KBM-7 (cell line): ENCODE results near the gene TP53INP2.
"Not testable (repeated sequence)": the region's sequence is repeated elsewhere in the genome, so short reads cannot be mapped to it uniquely, and the experiment has no call there.

Source experiments
- DNase-seq: peaks from one replicate; pipeline ENCODE4 v3.0.0-alpha.2; 2015
- in situ Hi-C: fragments of 300-500 bp; cut with MboI; formaldehyde crosslinking; loops from 2 replicates; pipeline ENCODE4 v1.14.3; 2020; ENCODE audit warnings: low sequenced_read_pairs, low pct_unique_long_range_greater_than_20kb, mixed read lengths

The TP53INP2 gene

DNA sequence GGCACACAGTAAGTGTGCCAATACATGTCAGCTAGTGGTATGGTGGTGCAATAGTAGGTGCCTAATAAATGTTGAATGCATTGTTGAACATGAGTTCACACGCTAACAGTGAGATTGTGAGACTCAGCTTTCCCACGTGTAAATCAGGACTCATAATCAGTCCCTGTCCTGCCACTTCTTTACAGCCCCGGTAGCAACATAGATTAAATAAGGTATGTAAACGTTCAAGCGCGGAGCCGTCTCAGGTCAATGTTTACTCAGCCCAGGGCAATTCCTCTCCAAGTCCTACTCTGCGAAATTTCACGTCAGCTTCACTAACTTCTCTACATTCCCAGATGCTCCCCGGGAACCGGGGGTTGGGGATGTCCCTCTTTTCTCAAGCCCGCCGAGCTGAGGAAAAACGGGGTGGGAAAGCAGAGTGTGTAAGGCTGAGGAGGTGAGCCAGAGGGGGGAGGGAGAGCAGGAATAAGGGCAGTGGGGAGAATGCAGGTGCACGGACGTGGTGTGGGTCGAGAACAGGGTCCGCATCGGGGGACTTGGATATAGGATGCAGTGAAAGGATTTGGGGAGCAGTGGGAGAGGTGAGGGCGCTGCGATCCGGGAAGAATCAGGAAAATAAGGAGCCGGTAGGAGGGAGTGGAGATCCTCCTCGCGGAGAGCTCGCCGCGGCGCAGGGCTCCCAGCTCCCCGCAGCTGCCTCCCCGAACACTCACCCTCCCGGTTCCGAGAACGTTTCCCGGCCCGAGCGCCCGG is 544 bp upstream of the TP53INP2 start:
- in situ Hi-C loops = loop anchor here (10.0 to 25.0 kb wide), 2 partner anchors 169 to 391 kb away; partner anchors contain the start of gene AHCY
- peak; percentile 31 for DNase-seq

DNA sequence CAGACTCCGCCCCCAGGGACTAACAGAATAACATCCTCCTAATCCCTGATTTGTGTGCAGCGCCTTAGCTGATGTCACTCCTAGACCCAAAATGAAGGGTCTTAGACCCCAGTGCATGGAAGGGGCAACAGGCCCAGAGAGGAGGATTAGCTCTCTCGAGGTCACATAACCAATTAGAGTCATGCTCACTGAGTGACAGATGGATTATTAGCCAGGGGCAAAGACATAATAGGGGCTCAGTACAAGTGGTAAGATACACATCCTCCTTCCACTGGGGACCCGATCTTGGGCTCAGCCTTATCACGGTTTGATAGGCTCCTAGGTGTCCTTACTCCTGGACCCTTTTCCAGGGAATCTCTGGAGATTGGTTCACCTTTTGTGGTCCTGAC is 858 bp downstream of the TP53INP2 start:
- in situ Hi-C loops = loop anchor here (10.0 to 25.0 kb wide), 2 partner anchors 170 to 393 kb away; partner anchors contain the start of gene AHCY
- DNase-seq = no peak

DNA sequence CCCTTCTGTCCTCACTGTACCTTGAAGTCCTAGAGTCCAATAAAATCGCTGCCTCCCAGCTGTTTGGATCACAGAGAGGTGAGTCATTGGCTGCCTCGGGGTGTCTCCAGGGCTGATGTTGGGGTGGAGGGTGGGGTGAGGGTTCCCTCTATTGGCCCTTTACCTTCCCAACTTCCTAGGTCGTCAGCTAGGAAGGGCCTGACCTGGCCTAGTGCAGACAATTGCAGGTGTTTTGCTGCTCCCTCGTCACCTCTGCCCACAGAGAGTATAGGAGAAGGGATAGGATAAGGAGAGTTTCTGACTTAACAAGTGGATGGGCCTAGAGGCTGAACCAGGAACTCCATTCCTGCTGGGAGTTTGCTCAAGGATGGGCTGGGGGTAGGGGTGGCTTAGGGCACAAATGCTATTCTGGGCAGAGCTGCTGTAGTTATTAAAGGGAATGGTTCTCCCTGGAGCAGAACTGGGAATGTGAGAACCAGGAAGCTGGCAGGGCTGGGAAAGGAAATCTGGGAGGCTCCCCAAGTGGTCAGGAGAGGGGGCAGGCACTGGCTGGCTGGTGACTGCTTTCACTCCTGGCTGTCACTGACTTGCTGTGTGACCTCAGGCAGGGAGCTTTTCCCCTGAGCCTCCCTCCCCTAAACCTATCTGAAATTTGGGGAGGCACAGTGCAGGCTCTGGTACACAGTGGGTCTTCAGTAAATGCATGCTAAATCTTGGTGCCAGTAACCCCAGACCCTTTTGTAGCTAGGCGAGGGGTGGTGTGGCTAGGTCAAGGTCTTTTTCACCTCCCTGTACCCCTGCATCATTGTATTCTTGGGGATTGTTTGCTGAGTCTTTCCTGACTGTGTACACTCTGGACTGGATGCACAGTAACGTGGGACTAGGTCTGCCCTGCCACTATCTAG is 1.5 kb downstream of the TP53INP2 start:
- in situ Hi-C loops = loop anchor here (10.0 to 25.0 kb wide), 2 partner anchors 171 to 393 kb away; partner anchors contain the start of gene AHCY
- no peak for DNase-seq

DNA sequence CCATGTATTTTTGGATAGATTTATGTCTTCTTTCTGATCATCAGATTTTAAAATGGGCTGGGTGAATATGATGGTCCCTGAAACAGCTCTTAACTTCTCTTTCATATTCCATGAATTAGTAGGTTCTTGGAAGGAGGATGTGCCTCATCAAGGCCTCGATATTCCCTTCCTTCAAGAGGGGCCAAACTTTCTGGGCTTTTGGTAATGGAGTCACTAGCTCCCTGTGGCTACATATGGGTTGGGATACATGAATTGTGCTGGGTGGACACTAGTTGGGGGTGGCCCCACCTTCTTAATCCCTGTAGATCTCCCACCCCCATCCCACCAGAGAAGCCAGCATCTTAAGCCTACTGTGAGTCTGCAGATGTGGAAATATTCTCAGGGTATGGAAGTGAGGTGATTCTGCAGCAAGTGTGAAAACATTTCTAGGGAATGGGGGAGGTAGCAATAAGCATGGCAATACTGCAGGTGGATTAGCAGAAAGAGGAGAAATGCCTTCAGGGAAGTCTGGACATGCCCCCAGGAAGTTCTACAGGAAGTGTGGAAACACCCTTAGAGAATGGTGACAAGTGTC is 2.2 kb downstream of the TP53INP2 start:
- in situ Hi-C loops = loop anchor here (10.0 to 25.0 kb wide), 2 partner anchors 172 to 394 kb away; partner anchors contain the start of gene AHCY
- DNase-seq = no peak

DNA sequence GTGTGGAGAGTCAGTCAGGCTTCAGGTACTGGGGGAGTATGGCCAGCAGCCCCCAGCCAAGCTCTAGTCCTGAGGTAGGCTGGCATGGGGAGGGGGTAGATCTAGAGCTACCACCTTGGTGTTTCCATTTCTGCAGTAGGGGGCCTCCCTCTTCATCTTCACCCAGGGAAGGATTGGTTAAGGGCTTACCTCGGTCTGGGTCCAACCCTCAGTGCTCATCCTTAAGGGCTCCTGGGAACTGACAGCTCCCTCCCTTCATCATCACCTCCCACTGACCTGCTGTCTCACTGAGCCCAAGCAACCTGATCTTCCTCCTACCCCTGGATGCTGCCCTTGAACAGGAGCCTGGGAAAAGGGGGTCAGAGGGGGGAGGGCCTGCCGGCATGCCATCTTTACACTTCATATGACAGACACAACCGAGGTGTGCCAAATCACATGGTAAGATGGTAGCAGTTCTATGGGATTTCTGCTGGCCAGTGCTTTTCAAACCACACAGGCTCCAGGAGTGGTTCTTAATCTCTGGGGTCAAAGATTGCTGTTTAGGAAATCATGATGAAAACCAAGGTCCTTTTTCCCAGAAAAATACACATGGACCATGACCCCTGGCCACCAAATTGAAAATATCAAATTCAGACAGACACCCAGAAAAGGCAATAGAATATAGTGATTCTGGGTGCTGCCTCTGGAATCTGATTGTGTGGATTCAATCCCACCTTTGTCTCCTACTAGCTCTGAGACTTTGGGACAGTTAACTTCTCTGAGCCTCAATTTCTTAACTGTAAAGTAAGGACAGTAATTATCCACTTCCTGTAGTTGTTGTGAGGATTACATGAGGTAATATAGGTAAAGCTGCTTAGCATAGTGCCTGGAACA is 3.0 kb downstream of the TP53INP2 start:
- no peak for DNase-seq
- in situ Hi-C loops = loop anchor here (10.0 to 25.0 kb wide), 2 partner anchors 172 to 395 kb away; partner anchors contain the start of gene AHCY

DNA sequence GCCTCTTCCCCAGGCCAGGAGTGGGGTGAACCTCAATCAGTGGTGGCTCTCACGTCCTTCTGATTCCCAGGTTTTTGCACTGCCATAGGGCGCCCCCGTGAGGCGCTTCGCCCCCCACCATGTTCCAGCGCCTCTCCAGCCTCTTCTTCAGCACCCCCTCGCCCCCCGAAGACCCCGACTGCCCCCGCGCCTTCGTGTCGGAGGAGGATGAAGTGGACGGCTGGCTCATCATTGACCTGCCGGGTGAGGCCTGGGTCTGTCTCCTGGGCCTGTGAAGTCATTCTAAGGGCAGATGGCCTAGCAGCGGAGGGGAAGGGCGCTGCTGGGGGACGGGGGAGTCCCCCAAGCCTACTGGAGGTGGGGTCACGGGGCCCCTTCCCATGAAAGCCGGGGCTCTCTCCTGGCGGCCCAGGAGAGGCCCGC is 4.5 kb downstream of the TP53INP2 start:
- peak; percentile 76 for DNase-seq
- in situ Hi-C loops = loop anchor here (10.0 to 25.0 kb wide), 2 partner anchors 174 to 396 kb away; partner anchors contain the start of gene AHCY

DNA sequence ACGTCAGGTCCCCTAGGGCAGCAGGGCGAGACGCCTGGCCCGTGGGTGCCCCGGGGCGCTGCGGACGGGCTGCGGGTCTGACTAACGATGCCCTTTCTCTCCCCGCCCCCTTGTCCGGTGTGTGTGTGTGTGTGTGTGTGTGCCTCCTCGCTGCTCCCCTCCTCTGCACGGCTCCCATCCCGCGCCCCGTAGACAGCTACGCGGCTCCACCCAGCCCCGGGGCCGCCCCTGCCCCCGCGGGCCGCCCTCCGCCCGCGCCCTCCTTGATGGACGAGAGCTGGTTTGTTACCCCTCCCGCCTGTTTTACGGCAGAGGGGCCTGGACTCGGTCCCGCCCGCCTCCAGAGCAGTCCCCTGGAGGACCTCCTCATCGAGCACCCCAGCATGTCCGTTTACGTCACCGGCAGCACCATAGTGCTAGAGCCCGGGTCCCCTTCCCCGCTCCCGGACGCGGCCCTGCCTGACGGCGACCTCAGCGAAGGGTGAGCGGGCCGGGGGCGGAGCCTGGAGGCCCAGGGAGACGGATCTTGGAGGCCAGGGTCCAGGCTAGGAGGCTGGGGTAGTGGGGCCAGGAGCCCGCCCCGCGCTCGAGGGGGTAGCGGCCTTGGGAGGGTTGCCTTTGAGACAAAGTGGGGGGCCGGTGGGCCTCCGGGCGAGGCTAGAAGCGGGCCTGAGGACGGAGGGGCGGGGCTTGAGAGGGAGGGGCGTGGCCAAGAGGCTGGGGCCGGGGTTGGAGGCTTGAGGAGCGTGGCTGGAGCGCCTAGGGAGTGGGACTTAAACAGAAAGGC is 5.1 kb downstream of the TP53INP2 start:
- peak; percentile 84 for DNase-seq
- in situ Hi-C loops = loop anchor here (10.0 to 25.0 kb wide), 2 partner anchors 174 to 397 kb away; partner anchors contain the start of gene AHCY

DNA sequence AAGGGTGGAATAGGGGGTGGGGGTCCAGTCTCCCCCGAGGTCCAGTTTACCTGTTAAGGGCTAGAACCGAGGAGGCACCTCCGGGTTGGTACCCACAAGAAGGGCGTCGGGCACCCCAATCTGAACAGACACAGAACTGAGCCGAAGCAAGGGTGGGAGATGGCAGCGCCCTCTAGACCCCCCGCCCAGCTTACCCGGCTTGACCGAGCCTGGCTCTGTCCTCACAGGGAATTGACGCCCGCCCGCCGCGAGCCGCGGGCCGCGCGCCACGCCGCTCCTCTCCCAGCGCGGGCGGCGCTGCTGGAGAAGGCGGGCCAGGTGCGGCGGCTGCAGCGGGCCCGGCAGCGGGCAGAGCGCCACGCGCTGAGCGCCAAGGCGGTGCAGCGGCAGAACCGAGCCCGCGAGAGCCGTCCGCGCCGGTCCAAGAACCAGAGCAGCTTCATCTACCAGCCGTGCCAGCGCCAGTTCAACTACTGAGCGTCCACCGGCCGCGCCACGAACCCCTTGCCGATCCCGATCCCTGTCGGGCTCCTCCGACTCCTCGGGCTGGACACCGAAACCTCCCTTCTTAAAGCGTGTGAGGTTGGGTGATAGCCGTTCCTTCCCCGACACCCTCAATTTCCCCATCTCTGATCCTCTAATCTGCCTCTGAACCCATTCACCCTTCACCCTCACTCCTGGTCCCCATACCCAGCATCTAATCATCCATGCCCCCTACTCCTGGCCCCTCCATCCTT is 5.9 kb downstream of the TP53INP2 start:
- in situ Hi-C loops = loop anchor here (10.0 to 25.0 kb wide), 2 partner anchors 175 to 398 kb away; partner anchors contain the start of gene AHCY
- DNase-seq = peak; percentile 87

DNA sequence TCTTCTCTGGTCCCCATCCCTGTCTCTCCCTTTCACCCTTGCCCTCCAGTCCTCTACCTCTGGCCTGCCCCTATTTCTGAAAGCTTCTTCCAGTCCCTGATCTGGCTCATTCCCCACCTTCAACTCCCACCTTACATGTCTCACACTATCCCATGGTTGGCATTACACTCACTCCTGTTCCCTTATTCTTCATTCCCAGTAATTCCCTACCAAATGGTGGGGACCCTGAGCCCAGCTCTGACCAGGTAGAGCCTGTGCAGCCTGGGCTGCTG is 6.4 kb downstream of the TP53INP2 start:
- in situ Hi-C loops = loop anchor here (25.0 kb wide), 1 partner anchor 398 kb away; the partner anchor contains the start of gene AHCY
- DNase-seq = no peak

DNA sequence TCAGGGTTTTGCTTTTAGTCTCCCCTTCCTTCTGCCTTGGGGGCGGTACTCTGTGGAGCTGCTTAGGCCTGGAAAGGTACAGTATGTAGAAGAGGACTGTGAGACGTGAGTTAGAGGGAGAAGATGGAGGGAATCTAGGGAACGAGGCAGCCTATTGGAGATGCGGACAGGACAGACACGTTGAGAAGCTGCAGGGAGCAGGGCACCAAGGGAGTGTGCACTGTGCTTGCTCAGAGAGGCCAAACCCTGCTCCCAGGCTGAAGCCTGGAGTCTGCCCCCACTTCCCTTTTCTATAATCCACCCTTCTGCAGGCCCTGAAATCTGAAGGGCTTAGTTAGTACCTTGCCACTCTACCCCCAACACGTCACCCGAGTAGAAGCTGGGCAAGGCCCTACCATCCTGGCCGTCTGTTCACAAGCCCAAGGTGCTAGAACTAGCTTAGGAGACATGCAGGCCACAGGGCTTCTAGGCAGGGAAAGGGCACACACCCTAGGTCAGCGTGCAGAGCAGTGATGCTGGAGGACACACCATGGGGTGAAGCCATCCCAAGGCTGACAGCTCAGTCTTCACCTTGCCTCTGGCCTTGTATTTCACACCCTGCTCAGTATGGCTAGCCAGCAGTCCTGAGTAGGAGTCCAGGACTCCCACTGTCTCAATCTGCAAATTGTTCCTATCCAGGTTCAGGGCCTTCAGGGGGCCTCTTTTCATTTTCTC is 6.9 kb downstream of the TP53INP2 start:
- in situ Hi-C loops = loop anchor here (25.0 kb wide), 1 partner anchor 399 kb away; the partner anchor contains the start of gene AHCY
- DNase-seq = peak; percentile 55

DNA sequence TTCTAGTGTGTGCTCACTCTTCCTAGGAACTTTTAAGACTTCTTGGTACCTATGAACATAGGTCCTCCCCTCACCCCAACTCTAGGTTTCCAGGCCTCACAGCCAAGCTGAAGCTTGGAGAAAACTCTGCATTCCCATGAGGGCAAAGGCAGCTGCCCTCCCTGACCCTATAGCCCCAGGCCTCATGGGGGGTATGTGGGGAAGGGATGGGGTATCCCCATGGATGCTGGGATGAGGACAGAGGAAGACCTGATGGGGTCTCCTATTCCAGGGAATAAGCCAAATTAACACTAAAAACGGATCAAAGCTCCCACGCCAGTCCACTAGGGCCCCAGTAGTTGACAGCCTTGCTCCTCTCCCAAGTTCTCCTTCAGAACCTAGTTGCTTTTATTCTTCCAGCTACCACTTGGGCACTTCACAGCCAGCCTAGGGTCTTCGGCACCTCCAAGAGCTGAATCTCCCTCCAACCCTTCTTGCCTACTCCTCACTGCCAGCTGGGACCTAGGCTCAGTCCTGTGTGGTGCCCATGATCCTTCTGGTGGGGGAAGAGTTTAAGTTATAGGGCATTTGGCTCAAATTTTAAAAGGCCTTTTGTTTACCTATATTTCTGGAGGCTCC is 7.8 kb downstream of the TP53INP2 start:
- no peak for DNase-seq
- in situ Hi-C loops = loop anchor here (25.0 kb wide), 1 partner anchor 400 kb away; the partner anchor contains the start of gene AHCY

DNA sequence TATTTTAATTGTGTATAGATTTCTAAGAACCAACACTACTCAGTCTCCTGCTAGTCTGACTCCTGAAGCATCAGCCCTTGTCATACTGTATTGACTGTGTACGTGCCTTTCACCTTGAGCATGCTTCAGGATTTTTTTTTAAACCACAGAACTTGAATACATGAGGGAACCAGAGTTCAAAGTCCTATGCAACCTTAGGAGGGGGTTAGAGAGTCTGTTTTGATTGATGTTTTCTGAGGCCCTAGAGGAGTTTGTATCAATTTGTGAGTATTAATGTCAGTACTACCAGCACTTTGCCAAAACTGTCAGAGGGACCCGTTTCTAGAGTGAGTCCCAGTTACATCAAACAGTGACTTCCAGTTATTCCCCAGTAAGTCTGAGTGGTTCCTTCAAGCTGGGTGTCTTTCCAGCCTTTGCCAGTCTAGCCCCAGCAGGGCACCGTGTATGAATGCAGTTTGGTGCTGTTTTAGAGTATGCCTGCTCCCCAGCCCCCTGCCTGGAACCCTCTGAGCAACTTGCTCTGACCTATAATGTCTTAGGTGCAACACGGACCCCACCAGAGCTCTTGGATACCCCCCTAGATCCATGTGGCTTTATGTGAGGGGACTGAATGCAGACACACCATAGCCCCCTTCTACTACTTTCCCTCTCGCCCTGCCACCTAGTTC is 8.5 kb downstream of the TP53INP2 start:
- in situ Hi-C loops = loop anchor here (25.0 kb wide), 1 partner anchor 400 kb away; the partner anchor contains the start of gene AHCY
- no peak for DNase-seq

DNA sequence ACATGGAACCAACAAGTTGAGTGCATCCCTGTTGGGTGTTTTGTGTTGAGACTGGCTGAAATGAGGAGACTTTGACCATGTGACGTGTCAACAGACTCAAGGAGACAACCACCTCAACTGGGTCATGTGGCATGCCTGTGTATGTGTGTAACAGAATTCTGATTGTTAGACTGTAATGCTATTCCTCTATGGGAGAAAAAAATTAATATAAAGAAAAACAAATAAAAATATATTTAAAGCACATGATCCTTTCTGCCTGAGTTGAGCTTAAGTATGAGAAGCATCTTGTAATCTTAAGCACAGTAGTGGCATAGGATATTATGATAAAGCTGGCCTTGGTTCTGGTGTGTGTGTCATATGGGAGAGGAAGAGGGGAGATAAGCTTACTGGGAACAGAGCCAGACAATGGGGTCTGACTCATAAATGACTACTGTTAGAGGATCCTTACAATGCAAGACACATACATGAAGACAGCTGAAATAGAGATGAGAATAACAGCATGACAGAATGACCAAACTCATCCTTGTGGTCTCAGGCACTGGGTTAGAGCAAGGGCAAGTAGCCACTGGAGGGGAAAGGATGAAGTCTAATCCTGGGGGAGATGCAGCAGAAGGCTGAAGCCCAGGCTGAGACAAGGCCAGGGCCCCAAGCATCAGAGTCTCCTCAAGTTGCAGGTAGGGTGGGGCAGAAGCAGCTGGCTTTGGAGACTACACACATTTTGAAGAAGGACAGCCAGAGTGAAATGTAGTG is 9.2 kb downstream of the TP53INP2 start:
- in situ Hi-C loops = loop anchor here (25.0 kb wide), 1 partner anchor 401 kb away; the partner anchor contains the start of gene AHCY
- peak; percentile 77 for DNase-seq

DNA sequence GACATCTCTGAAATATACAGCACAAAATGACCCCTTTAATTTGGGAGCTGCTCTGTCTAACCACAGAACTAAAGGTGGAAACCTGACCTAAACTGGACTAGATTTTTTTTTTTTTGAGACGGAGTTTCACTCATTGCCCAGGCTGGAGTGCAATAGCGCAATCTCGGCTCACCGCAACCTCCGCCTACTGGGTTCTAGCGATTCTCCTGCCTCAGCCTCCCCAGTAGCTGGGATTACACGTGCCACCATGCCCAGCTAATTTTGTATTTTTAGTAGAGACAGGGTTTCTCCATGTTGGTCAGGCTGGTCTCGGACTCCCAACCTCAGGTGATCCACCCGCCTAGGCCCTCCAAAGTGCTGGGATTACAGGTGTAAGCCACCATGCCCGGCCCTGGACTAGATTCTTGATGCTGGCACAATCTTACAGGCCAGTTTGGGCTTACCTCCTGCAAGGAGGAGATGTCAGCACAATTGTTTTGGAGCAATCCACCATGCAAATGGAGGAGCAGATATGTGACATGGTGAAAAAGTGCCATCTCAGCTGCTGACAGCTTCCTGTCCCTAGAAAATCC is 9.9 kb downstream of the TP53INP2 start:
- DNase-seq = not testable (repeated sequence)
- in situ Hi-C loops = loop anchor here (25.0 kb wide), 1 partner anchor 402 kb away; the partner anchor contains the start of gene AHCY
